Stimulated activated naive CD8-positive, alpha-beta T cell treated with anti-CD3 and anti-CD28 coated beads, Interleukin-15, Interleukin-2, amounts not matched to agents 100 U/mL and 50 U/mL, for 24 hours (primary cell): ENCODE measurements around the gene CHML.

Source experiments
- ATAC-seq: fragments of 150-1000 bp; cut with Tn5 transposase; one replicate; pipeline ENCODE4 v1.10.0; 2021
- DNase-seq: peaks from one replicate; pipeline ENCODE4 v3.0.0; 2021

Gene CHML

DNA sequence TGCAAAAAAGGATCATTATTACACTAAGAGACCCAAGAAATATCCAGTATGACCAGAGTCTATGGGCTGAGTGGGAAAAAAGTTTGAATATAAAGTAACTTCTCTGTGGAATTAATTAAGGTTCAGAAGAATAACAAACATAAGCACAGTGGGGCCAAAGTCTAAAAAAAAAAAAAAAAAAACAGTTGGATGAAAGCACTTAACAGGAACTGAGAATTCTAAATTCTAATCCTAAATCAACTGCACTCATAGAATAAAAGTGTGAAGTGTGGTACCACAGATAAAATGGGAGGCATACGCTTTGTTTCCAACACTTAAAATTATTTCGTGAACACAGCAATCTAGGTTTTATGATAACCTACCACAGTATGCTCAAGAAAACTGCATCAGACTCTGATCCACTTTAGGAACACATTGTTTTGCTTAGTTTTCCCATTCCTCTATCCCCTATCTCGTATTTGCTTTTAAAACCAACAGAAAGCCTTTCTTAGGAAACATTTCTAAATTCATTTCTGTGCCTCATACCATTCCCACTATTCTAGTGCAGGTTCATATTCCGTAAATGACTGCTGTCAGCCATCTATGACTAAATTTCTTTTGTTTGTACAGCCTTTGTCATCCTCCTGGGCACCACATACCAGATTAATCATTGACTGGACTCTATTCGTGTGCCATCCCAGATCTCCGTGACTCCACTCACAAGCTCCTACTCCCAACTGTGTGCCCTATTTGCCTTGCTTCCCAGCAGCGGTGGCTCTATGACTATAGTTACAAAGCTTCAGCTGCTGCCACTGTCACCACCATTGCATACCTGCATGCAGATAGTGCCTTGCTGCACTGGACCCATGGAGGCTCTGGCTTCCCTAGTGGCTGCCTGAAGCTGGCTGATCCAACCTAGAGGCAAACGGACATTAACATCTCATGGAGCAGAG, 24.9 kb downstream of the CHML start:
- DNase-seq (no peak), ATAC-seq (no peak)

DNA sequence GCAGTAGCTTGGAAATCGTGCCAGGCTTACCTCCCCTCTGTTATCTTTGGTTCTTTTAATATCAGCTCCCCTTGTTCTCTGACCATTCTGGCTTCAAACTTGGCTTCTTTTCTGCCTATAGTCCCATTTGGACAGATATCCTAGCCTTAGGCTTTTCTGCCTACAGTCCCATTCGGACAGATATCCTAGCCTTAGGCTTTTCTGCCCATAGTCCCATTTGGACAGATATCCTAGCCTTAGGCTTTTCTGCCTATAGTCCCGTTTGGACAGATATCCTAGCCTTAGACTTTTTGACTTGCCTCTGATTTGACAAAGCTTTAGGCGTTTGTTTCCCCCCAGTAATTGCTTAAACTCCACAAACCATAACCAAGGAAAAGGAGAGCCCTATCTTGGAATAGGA, 25.6 kb downstream of the CHML start:
- DNase-seq: no peak

DNA sequence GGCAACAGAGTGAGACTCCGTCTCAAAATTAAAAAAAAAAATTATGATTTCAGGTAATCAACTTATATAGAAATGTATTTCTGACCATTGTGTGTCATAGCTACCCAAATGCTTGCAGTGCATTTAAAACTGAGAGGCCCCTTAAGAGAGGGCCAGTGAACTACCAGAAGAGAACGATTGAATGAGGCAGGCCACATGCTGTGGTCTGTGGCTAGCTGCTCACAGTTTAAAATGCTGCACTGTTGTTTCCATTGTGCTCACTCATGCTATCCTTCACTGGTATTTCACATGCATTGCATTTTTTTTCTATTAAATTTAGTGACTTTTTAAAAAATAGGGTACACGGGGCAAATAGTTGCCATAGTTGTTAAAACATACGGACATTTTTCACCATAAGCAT, 26.0 kb downstream of the CHML start:
- peak; percentile 74 for ATAC-seq
- DNase-seq: no peak

More for the DNA sequence above, 25.6 kb downstream of the CHML start:
- no peak for ATAC-seq

DNA sequence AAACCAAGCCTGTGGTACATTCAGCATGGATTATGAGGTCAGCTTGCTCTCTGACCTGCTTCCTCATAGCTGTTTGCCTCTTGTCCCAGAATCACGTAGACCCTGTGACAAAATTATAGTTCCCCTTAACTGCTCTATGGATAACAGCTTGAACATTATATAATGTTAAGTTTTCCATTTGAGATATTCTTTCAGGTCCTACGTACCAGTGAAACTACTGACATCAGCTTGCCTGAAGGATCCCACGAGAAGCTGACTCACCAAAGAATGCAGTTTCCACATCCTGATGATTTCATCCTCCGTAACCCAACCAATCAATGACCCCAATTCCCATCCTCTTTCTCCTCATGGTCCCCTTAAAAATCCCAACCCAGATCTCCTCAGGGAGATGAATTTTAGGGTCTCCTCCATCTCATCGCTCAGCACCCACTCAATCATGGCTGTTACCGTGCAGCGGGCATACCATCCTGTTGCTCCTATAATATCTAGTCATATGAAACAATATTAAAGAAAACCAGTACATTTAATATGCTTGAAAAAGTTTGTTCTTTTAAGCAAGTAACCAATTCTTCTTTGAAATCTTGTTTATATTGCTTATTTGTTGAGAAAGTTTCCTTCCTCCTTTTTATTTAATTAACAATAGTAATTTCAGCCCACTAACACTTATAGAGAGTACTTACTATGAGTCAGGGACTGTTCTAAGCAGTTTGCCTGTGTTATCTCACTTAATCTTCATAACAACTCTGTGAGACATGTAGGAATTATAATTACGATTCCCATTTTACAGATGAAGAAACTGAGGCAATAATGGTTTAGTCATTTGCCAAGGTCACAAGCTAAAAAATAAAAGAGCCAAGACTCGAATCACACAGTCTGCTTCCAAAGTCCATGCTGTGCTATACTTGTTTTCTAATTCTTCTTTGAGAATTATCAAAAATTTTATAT, 27.4 kb downstream of the CHML start:
- ATAC-seq: no peak
- DNase-seq: no peak

DNA sequence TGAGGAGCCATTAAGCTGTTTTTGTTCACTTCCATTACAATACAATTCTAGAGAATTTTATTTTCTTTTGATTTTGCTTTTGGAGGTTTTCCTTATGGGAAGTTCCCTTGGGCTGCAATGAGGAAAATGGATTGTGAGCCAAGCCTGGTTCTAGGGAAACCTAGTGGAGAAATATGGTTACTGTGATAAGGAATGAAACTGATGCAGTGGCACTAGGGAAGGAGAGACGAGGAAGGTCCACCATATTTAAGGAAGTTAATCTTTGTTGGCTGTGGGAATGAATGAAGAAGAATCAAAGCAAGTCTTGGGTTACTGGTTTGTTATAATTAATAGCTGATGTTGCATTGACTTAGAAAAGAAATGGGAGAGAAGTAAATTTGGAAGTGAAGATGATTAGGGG, 28.4 kb downstream of the CHML start:
- ATAC-seq (no peak), DNase-seq (no peak)

DNA sequence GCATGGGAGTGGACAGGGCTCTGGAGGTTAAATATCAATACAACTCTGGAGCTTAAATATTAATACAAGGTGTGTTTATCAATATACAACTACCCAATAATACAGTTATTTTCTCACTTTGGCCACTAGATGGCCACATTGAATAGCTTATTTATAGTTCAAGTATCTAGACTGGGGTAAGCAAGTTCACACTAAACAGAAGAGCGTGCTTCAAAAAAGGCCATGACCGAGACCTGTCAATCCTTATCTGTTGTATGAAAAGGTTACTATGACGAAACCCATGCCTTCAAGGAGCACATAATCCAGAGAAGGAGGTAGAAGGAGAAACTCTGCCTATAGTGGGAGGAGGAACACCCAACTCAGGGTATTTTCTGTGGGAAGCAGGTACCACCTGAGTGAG, 29.1 kb downstream of the CHML start:
- DNase-seq (no peak), ATAC-seq (peak; percentile 65)

DNA sequence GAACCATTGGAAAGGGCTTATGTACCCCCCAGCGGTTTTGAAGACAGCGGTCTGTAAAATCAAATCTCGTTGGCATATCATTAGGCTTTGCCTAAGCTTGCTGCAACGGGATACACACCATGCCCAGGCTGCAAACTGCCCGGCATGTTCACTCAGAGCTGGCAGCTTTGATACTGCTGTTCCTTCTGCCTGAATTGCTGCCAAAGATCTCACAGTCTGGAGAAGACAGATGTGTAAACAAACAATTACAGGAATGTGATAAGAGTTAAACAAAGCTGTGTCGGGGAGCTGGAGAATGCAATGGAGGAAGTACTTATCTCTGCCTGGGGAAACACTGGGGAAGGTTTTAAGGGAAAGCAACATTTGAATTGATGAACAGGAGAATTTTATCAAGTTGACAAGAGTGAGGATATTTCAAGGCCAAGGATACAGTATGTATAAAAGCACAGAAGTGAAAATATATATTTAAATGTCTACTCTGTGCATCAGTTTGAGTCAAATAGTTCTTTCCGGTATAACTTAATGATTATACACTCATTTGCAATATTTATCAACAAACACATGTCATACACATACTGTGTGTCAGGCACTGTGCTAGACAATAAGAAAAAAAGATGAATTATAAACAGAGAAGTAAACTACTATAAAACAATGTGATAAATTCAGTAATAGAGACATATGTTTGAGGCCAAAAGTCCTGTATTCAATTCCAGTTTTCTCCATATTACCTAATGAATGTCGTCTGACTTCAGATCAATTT, 29.9 kb downstream of the CHML start:
- ATAC-seq (no peak), DNase-seq (no peak)

DNA sequence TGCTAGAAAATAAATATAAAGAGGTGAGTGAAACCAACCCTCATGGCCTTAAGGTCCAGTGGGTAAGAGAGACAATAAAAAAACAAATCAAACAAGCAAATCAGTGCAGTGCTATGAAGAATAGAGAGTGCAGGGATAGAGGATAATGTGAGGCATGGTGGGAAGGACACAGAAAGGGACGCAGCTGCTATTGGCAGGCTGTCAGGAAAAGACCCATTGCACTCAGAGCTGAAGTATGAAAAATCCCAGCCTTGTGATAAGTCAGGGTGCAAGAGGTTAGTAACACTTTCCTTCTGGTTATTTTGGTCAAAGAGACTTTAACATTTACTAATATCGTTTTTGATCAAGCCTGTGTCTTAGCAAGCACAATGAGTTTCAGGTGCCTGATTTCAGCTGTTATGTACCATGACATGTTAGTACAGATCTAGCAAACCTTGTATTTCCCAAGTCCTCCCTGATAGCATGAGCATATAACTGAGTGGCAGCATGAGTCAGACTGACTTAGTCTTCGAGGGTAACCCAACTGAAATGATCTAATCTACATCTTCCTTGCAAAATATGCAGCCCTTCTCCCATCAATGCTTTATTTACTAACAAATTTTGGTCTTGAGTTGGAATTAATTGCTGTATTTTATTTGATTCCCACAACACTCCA, 31.7 kb downstream of the CHML start:
- ATAC-seq: peak; percentile 38
- DNase-seq: no peak

DNA sequence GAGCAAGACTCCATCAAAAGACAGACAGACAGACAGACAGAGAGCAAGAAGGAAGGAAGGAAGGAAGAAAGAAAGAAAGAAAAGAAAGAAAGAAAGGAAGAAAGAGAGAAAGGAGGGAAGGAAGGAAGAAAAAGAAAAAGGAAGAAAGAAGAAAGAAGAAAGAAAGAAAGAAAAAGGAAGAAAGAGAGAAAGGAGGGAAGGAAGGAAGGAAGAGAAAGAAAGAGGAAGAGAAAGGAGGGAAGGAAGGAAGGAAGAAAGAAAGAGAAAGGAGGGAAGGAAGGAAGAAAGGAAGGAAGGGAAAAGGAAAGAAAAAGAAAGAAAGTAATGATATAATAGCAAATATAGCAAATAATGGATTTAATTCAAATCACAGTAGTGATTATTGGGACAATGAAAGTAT, 32.7 kb downstream of the CHML start:
- DNase-seq: no peak
- ATAC-seq: no peak

DNA sequence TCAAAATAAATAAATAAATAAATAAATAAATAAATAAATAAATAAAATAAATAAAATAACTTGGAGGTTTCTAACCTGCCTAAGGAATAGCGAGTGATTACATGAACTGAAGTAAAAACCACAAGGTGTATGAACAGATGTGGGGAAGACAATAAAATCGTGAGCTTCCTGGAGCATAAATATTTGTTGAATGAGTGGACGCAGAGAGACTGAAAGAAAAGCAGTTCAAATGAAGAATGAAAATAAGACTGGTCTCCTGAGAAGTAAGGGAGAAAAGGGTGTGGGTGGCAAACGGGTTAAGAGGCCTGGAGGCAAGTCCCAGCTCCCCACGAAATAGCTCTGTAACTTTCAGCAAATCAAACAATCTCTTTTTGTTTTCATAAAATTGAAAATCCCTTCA, 33.6 kb downstream of the CHML start:
- no peak for ATAC-seq
- no peak for DNase-seq

DNA sequence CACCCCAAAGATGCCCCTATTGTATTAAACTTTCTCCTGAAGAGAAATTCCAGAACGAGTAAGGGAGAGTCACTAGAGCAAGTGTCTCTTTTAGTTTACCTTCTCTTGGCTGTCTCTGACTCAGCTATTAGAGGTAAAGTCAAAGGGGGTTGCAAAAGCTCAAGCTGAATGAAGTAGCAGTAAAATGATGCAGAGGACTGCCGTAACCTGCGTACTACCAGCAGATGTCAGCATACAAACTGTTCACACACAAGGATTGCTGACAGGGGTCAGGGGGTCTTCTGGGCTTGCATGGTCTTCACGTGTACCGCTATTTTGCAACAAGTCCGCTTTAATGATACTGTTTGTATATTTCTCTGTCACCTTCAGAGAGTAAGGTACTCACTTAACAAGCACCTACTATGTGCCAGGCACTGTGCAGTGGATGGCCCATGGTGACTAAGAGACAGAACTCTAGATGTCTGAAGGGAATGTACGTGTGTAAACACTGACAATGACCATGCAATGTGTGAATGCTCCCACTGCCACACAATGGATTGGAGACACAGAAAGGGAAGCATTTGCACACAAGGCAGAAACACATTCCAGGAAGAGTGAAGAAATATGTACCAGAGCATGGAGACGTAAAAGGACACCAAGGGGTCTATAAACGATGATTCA, 34.9 kb downstream of the CHML start:
- DNase-seq (no peak), ATAC-seq (no peak)

DNA sequence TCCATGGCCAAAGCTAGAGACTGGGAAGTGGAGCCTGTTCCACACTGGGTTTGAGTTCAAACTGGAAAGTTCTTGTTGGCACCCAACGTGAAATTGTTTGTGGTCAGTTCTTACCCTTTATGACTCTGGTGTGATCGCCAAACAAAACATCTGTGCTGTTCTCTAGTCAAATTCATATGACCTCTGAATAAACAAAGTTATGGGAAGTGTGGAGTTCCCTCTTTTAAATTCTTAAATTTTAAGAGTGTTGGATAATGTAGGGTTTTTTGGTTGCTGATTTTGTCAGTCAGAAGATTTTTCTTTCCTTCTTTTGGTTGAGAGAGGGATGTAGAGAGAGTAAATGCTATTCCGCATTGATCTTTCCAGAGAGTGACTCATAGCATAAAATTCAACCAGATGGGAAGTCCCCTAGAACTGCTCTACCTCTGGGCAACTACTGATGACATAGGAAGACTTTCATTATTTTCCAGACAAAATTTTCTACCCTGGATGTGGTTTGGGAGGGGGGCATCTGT, 36.4 kb downstream of the CHML start:
- ATAC-seq (no peak), DNase-seq (no peak)

DNA sequence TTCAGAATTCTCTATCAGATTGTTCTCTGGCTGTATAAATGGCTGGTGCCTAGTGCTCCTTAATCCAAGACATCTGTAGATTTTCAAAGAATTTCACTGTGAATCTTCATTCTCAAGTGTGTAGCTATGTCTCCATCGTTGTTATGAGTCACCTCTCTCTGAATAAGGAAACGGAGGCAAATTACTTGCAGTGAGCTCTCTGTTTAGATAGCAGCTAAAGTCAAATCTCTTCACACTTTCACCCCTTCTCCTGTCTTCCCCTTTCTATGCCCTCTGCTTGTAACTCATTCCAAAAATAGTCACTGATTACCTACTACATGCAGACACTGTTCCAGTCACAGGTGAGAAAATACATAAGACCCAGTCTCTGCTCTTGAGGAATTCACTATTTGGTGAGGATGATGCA, 39.7 kb downstream of the CHML start:
- DNase-seq: no peak
- peak; percentile 22 for ATAC-seq

DNA sequence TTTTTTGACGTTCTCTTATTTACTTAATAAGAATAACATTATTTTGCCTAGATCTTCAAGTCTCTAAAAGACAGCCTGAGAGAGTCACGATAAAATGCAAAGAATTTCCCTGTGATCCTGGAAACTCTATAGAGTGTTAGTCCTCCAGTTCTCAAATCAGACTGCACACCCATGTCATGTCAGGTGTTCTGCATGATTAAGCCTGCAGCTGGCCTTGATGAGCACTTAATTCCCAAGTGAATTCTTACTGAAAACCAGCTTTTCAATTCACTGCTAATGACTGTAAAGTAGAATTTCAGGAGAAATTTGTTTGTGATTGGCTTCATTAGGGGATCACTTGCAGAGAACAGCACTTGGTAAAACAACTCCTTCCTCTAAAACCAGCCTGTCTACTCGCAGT, 41.9 kb downstream of the CHML start:
- no peak for DNase-seq
- no peak for ATAC-seq

DNA sequence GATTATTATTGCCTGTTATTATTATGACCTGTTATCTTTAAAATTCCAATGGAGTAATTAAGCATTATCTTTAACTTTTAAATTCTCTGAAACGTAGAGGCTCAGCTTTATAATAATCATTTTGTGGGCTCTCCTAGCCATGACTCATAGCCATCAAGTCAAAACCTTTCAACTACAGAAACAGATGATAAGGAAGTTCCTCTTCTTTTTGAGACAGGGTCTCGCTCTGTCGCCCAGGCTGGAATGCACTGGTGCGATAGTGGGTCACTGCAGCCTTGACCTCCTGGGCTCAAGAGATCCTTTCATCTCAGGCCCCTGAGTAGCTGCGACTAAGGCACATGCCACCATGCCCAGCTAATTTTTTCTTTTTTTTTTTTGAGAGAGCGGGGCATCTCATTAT, 43.5 kb downstream of the CHML start:
- ATAC-seq: no peak
- no peak for DNase-seq

DNA sequence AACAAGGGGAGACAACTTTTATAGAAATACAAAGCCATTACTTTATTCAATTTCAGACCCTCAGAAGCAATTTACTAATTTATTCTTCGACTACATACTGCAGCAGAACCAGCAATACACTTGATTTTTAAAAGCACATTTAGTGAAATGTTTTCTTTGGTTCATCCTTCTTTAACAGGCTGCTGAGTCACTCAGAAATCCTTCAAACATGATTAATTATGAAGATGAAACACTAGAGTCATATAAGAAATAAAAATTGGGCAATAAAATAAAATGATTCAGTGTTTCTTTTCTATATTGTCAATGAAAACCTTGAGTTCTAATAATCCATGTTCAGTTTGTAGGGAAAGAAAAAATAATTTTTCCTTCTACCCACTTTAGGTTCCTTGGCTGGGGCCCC, 47.0 kb downstream of the CHML start:
- ATAC-seq (no peak), DNase-seq (no peak)

DNA sequence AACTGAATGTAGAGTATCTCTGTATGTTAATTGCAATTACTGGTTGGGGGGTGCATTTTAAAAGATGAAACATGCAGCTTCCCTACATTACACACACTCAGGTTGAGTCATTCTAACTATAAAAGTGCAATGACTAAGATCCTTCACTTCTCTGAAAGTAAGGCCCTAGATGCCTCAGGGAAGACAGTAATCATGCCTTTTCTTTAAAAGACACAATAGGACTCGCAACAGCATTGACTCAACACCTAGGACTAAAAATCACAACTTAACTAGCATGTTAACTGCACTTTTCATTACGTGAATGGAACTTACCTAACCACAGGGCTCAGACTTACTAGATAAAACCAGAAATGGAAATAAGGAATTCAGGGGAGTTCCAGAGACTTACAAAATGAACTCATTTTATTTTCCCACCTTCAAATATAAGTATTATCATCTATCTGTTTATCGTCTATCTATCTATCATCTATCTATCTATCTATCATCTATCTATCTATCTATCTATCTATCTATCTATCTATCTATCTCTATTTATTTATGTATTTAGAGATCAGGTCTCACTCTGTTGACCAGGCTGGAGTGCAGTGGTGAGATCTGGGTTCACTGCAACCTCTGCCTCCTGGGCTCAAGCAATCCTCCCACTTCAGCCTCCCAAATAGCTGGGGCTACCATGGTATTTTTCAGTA, 47.8 kb downstream of the CHML start:
- peak; percentile 98 for ATAC-seq
- no peak for DNase-seq

DNA sequence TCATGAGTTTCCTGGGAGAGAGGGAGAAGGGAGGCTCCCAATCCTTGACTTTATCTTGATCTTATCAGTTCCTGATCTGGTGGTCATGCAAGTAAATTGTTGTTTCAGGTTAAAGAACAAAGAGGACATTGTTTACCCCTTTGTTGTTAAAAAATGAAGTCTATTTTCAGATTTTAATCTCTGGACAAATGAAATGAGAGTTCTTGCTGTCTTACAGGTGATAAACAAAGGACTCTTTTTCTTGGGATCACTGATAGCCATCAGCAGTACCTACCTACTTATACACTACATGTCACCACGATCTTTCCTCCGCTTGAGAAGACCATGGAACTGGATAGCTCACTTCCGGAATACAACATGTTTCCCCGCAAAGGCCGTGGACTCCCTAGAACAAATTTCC, 48.4 kb downstream of the CHML start:
- ATAC-seq (no peak), DNase-seq (no peak)

DNA sequence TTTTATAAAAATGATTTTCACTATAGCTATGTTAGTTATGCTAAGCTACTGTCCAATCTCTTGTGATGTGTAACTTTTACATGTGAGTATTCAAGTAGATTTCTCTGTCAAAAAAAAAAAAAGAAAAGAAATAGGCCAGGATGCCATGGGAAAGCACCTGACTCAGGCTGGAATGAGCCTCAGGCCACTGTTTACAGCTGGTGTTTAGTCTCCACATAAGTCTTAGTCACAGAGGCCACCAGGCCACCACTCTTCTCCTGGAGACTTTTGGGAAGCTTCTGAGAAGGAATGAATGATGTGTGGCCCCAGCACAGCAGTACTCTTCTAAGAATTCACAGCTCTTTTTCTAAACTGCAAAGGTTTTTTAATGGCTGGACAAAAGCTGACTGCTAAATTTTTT, 48.9 kb downstream of the CHML start:
- ATAC-seq (no peak), DNase-seq (no peak)

DNA sequence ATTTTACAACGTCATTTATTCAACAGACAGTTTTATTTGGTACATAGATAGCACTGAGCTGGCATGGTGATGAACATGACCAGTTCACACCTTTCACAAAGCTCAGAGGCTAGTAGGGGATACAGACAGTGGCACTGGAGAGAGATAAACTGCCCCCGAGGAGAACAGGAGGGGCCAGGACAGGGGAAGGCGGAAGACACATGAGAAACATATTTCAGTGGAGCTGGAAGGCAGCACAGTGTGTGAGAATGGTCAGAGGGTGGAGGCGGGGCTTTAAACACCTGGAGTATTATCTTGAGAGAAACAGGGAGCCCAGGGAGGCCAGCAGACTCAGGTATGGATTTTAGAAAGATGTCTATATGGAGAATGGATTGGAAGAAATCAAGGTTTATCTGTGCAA, 49.5 kb downstream of the CHML start:
- no peak for ATAC-seq
- DNase-seq: no peak
